ENCODE measurements around the gene GNG12.

GNG12 gene

DNA sequence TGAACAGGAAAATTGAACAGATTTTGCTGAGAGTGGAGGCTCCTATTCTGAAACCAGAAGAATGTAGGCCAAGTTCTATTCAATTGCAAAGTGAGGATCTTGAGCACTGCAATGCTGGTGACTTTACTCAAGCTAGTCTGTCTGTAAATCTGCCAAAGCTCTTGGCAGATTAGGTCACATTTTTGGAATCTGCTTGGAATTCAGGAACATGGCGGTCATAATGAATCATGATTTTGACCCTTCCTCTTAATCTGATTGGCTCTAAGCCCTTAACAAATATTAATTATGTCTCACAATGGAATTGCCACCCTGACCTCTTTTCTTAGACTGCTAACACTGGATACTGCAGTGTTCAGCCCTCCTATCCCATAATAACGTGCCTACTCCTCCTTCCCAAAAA lies 7.2 kb upstream of the GNG12 start:
- peak; percentile 74 for DNase-seq (ENCODE audit: low spot score)

DNA sequence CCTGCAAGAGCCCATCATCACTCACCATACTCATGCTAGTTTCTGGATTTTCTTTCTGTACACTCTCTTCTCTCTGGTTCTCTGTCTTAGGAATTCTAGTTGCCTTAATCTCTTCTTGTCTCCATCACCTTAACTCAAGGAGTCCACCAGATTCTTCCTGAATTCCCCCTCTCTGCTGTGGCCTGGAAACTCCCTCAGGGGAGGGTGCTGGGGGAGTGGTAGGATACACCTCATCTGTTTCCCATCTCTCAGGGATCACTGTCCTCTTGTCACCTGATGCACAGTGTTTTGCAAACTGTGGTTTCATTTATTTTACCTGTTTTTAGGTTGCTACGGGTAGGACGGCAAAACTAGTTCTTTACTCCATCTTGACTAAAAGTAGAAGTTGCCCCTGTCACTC lies 6.6 kb upstream of the GNG12 start:
- no peak for DNase-seq (ENCODE audit: low spot score)

DNA sequence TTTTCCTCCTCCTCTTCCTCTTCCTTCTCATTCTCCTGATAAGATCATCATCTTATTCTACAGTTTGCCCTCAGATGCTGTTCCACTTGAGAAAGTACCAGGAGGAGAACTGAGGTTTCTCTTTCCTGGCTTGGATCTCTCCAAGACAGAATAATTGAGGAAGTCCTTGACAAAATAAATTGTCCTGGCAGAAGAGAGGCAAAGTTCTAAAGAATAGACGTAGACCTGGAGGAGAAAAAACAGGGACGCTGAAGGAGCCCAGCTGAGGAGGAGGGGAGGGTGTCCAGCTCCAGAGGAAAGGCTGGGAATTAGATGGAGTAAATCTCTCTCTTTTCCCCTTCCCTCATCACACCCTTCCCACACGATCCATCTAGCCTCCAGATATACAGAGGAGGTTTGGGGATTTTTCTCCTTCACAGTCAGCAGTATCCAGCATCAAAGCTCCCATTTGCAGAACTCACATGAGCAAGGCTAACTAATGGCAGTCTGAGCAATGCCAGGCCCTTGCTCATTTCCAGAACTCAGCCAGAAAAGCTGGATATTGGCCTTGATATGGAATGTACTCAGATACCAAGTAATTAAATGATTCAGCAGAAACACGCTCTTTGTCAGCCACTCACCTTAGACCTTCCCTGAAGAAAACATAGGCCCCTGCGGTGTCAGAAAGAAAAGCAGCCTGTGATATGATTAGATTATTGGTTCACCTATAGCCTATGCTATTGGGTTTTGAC lies 5.1 kb upstream of the GNG12 start:
- DNase-seq (ENCODE audit: low spot score), result peak; percentile 7

DNA sequence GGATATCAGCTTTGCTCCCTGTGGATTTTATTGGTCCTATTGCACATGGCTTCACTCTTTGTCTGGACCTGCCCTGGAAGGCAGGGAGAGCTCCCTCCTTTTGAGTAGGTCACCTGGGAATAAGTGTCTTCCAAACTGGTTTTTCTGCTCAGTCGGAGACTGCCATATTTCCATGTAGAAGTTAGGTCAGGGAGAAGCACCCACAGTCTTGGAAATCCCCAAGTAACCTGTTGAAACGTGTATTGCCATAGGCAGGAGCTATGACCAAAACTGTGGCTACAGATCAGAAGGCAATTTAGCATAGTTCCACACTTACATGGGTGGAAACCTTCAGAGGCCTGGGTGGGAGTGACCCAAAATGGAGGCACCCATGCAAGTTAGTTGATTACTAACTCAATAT lies 3.5 kb upstream of the GNG12 start:
- DNase-seq (ENCODE audit: low spot score), result no peak

DNA sequence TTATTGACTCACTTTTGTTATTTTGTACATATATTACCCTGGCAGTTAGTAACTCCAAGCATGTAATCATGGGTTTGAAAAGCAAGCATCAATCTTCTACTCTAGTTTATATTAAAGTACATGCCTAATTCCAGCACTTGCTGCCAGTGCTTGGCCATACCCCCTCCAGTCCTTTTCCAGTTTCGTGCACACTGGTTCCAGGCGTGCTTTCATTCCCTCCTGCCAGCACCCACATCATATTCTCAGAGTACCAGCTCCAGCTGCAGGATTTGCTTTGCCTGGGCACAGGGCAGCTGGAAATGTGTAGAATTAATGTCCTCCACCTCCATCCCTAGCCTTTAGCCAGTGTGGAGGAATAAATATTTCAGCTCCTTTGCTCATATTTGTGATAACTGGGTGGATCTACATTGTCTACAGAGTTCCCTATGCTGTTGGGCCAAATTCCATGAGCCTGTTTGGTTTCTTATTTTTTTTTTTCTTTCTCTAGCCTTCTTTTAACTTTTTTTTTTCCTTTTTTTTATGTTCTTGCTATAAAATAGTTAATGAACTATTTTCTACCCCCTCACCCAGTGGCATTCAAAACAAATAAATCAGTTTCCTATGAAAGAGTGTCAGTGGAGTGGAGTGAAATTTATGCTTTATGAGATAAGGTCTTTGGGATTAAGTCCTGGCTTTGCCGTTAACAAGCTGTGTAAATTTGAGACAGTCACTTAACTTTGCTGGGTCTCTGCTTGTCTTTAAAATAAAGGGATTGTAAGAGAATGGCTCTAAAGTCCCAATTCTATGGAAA lies 2.6 kb upstream of the GNG12 start:
- DNase-seq (ENCODE audit: low spot score), result no peak

DNA sequence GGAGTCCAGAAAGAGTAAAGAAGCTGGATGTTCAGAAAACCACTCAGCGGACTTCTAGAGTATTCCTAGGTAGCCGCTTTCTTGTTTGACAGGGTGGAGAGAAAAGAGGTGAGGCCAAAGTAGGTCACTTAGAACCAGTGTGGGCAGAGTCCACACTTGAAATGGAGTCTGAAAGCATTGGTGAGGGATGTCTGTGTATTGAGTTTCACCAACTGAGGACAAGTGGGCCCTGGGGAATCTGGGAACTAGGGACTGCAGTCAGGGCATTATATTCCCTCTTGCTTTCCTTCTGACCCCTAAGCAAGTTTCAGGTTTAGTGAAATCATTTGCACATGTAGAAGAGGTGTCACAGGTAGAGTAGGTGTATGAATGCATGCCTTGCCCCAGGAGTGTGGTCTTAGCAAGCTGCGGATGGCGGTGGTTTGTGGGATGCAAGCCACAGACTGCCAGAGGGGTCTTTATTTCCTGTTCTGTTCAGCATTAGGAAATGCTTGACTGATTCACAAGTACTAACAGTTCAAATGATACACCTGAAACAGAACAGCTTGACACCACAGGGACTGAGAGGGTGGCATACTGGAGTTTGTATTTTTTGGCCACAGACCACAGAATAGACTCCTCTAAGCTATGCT lies 1.1 kb upstream of the GNG12 start:
- no peak for DNase-seq (ENCODE audit: low spot score)

DNA sequence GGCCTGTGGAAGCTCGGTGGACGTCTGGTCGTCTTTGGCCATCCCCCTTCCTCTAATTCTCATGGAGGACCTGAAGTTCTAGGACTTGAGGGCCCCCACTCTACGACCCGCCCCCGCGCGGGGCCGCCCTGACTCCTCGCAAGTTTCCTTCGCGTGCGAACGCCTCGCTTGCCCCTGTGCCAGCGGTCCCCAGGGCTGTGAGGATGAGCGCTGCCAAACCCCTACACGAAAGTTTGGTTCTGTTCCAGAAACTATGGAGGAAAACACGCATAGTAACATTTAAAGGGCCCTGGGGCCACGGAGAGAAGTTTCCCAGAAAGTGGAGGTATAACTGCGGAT lies 304 bp upstream of the GNG12 start:
- DNase-seq (ENCODE audit: low spot score), result peak; percentile 72

DNA sequence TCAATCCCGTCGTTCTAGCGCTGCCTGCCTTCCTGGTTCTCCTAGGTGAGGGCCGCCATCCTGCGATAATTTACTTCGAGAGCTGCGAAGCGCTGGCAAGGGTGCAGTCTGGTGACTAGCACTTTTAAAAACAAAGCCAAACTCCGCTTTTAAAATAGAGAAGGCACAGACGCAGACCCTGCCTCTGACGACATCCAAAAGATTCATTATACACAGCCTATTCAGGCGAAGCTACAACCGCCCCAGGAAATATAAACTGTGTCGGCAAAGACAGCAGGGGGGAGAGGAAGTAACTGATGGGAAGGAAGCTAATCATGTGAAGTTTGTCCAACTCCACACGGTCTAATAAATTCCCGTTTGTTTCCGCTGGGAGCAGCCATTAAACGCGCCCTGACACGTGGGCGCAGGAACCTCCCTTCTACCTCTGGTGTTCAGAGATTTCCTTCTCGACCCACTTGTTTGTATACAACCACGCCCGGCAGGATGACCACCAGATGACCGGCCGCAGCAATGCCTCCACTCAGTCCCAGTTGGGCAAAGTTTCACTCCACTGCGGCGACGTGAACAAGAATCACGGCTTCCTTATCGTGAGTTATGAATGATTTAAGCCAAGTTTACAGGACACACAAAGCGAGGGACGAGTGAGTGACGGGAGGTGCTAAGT lies 1.3 kb downstream of the GNG12 start:
- DNase-seq (ENCODE audit: low spot score), result peak; percentile 68

DNA sequence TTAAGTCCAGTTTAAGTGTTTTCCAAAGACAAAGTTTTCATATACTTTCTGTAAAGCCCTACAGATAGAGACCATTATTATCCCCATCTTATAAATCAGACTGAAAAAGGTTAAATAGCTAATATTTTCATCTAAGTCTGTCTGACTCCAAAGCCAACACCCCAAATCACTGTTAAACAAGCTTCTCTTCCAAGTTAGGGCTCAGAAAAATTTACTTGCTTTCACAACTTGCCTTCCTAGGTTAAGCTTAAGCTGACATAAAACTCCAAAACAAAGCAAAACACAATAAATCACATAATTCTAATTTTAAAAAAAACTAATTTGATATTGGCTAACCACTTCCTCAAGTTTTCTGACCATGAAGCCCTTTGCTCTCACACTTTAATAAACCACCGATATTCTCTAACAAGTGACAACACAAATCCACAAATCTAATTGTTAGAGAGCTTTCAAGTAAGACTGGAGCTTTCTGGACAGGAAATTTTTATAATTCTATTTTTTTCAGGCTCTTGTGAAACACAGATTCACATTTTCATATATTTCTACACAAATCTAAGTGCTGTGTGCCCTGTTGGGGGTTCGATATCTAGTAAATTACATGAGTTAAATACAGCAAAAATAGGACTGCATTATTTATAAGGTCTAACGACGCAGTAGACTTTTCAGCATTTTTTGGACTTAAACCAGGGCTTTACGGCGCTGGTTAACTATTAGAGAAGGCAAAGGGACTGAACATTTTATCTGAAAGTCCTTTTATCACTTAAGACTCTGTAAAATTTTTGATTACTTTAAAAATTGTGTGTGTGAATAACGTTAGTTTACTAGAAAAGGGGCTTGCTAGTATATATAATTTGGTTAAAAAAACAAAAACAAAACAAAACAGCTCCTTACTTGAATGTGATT lies 2.1 kb downstream of the GNG12 start:
- DNase-seq (ENCODE audit: low spot score), result no peak

DNA sequence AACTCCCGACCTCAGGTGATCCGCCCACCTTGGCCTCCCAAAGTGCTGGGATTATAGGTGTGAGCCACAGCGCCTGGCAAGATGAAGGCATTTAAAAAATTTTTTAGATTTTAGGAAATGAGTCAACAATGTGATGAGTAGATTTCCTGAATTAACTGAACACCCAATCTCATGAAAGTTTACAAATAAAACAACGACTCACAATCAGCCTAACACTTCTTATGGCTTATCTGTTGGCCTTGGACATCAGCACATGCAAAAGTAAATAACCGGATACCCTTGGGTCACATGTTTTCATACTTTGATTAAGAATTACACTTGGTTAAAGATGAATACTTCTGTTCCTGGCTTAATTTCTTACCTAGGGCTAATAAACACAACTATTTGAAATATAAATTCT lies 3.0 kb downstream of the GNG12 start:
- DNase-seq (ENCODE audit: low spot score), result no peak

DNA sequence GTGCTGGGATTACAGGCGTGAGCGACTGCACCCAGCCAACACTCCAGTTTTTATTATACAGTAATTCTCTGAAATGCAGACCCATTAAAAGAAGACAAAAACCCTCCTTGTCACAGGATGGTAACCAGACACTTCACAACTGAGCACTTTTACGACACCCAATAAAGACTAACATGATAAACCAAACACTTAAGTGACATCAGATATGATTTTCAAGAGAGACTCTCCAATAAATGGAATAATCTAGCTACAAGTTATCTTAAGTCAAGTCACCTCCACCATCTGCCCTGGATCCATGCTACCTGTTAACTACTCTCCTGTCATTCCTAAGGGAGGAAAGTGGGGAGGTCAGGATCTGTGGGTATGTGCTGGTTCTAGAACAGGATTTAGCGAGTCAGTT lies 5.6 kb downstream of the GNG12 start:
- no peak for DNase-seq (ENCODE audit: low spot score)

DNA sequence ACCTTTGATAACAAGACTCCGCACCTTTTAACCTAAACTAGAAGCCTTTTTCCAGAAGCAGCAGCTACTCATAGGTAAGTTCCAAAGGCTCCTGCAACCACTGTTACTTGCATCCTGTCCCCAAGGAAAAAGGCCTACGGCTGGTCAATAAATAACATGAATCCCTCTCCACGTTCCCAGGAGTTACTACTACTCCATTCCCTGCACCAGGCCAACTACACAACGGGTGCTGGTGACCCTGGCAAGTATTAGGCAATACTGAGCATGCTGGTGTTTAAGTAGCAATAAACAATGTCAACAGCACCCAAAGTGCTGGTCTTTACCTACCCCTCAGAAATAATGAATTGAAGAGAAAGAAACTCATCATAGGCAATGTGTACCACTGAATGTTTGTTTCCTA lies 7.7 kb downstream of the GNG12 start:
- DNase-seq (ENCODE audit: low spot score), result no peak

DNA sequence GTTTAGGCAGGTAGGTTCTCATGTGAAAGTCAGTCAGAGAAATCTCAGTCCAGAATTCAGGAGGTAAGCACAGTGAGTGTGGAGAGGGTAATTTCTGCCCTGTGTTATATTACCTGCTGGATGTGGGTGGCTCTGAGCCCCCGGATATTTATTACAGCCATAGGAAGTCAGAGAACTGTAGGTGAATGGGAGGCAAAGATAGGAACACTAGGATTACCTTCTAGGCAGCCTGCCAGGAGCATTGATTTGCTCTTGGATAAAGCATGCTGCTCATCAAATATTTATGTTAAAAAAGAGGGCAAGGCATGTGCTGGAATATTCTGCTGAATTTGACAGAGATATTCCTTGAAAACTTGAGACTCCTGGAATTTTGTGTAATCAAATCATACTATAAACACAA lies 8.5 kb downstream of the GNG12 start:
- no peak for DNase-seq (ENCODE audit: low spot score)

DNA sequence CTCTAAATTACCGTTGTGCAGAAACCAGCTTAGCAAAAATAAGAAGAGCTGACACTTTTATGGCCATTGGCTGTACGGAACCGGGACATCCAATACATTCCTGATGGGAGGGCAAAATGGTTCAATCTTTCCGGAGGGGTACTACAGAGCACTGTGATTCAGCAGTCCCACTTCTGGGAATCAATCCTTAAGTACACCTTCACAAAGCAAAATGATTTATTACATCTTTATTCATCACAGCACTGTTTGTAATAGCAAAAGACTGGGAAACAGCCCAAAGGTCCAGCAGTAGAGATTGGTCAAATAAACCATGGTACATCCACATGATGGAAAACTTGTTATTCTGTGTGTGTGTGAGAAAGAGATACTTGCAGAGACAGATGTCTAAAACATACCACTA lies 9.7 kb downstream of the GNG12 start:
- DNase-seq (ENCODE audit: low spot score), result no peak

DNA sequence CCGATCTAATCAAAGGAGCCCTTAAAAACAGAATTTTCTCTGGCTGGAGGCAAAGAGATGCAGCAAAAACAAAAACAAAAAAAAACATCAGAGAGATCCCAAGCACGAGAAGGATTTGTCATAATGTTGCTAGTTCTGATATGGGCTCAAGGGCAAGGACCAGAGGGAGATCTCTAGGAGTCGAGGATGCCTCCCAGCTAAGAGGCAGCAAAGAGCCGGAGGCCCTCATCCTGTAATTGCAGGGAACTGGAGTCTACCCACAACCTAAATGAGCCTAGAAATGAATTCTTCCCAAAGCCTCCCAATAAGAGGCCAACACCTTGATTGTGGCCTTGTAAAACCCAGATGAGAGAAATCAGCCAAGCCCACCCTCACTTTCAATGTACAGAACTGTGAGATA lies 12.0 kb downstream of the GNG12 start:
- DNase-seq (ENCODE audit: low spot score), result no peak

DNA sequence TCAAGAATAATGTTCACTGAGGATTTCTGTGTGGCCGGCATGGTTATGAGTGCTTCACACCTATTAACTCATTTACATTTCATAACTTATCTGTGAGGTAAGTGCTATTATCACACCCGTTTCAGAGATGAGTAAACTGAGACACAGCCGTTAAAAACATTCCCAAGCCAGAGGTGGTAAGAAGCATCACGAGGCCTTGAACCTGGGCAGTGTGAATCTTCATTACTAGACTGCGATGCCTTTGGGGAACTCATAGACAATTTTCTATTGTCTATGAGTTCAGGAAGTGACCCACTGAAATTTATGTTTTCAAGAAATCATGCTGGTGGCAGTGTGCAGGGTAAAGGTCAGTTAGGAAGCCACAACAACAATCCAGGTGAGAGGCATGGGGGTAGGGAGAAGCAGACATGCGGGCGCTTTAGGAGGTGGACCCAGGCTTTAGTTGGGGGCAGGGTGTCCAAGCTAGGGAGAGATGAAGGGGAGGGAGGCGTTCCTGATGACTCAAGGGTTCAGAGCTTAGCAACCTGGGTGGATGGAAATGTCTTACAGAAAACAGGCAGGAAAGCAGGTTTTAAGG lies 14.5 kb downstream of the GNG12 start:
- DNase-seq (ENCODE audit: low spot score), result no peak

DNA sequence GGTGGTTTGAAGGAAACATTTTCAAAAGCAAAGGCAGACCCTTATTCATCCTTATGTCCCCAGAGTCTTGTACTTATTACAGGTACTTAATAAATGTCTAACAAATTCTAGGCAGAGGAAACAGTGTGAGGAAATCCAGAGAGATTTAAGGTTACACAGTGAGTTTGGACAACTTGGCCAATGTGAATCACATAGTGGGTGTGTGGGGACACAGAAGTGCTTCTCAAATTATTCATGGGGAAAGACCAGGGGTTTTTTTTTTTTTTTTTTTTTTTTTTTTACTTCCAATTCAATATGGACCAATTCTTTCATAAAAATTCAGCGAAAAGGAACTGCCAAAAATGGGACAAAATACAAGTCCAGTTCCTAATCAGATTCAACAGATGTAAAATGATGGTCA lies 15.1 kb downstream of the GNG12 start:
- DNase-seq (ENCODE audit: low spot score), result no peak

DNA sequence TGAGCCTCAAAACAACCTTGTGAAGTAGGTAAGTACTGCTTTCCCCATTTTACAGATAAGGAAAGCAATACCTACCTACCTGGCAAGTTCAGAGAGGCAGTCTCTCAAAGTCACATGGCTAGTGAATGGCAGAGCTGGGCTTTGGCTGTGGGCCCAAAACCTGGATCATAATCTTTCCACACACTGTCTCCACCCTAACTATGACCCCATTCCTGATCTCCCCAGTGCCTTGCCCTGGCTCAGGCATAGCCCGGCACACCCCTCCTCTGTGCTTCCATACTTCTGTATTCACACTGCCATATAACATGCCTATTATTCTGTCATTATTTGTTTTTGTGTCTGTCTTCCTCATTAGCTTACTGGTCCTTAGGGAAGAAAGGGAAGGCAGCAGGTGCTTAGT lies 15.9 kb downstream of the GNG12 start:
- no peak for DNase-seq (ENCODE audit: low spot score)

DNA sequence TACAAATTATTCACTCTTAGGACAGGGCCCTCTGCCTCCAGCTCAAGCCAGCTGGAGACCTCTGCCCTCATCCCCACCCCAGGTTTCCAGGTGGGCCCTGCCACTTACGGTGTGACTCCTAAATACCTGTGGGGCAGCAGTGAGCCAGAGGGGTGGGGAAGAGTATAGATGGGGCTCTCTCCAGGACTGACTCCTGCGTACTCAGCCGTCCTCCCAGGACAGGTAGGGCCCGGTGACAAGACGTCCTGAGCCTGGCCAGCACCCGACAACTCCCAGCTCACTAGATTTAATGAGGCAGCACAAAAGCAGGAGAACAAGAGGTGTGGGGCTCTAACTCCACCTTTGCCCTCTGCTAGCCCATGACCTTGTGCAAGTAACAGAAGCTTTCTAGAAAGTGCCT lies 16.8 kb downstream of the GNG12 start:
- DNase-seq (ENCODE audit: low spot score), result no peak

DNA sequence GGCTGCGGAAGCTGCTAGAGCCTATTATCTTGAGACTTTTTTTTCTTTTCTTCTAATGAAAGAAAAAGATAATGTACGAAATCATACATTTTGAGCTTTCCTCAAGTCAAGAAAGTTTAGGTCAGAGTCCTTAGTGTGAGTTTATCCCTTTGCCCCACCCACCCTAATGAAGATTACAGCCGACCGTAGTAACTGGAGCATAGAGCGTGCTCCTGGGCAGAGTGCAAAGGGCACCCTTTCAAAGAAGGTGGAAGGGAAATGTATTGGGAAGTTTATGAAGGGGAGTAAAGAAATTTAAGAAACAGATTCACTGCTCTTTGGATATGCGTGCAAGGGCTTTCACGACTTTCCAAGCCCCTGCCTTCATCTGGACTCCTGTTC lies 17.2 kb downstream of the GNG12 start:
- no peak for DNase-seq (ENCODE audit: low spot score)

DNA sequence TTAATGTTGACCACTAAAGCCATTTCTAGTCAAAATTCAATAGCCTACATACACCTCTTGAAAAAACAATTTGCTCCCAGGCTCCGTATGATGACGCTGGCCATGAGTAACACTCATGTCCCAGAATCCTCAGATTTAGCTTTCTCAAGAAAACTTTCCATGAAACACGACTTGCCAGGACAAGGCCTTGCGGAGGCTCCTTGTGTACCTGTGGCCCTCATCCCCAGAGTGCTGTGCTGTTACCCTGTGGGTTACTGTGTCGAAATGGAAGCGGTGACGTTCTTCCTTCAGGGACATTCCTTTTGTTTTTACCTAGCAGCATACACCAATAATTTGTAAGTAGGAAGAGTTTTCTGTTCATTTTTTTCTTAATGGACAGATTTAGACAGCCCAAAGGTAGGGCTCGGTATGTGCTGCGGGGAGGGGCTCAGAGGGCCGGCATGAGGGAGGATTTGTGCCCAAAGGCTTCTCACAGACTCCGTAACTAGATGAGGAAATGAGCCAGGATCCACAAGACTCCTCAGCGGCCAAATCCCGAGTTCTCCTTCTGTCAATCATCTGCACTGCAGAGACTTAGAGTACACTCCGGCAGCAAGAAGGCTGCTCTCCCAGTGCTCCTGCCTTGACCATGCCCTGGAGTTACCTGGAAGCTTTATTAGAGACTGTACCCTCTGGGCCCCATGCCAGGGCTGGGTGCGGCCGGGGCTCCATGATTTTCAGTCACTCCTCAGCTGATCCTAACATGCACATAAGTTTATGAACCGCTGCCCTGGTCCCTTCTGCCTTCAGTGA lies 17.8 kb downstream of the GNG12 start:
- DNase-seq (ENCODE audit: low spot score), result no peak

All from AG08395 (cell line).